Activated CD4-positive, CD25-positive, alpha-beta regulatory T cell treated with anti-CD3 and anti-CD28 coated beads, Interleukin-2, amount 50 U/mL, for 72 hours (primary cell): Measurements from ENCODE around the gene MAN1C1.

ENCODE experiments used
- DNase-seq: peaks from one replicate; pipeline ENCODE4 v3.0.0; 2021

The MAN1C1 gene

GRCh38 chr1:25700626-25701025, 84.0 kb downstream of the MAN1C1 start:
- no peak for DNase-seq

GRCh38 chr1:25701030-25701785, 84.6 kb downstream of the MAN1C1 start:
- no peak for DNase-seq

- no peak for DNase-seq
Measured at GRCh38 chr1:25702101-25702775, 85.6 kb downstream of the MAN1C1 start.

- no peak for DNase-seq
Measured at GRCh38 chr1:25703041-25703440, 86.5 kb downstream of the MAN1C1 start.

GRCh38 chr1:25703671-25704266, 87.2 kb downstream of the MAN1C1 start:
- DNase-seq = no peak

- no peak for DNase-seq
Measured at GRCh38 chr1:25704267-25704691, 87.7 kb downstream of the MAN1C1 start.

GRCh38 chr1:25705699-25706098, 89.1 kb downstream of the MAN1C1 start:
- no peak for DNase-seq

GRCh38 chr1:25706146-25707089, 89.8 kb downstream of the MAN1C1 start:
- no peak for DNase-seq

GRCh38 chr1:25707280-25708016, 90.9 kb downstream of the MAN1C1 start:
- DNase-seq = no peak

- DNase-seq = no peak
Measured at GRCh38 chr1:25710583-25711347, 94.2 kb downstream of the MAN1C1 start.

- DNase-seq = peak; percentile 57
Measured at GRCh38 chr1:25711555-25712298, 95.1 kb downstream of the MAN1C1 start.

GRCh38 chr1:25712299-25712970, 95.8 kb downstream of the MAN1C1 start:
- no peak for DNase-seq

- DNase-seq = no peak
Measured at GRCh38 chr1:25713961-25714360, 97.4 kb downstream of the MAN1C1 start.

- DNase-seq = no peak
Measured at GRCh38 chr1:25714372-25714931, 97.9 kb downstream of the MAN1C1 start.

GRCh38 chr1:25715888-25716287, 99.3 kb downstream of the MAN1C1 start:
- DNase-seq = no peak

GRCh38 chr1:25716320-25716719, 99.7 kb downstream of the MAN1C1 start:
- DNase-seq = no peak

- DNase-seq = no peak
Measured at GRCh38 chr1:25718732-25719131, 102.1 kb downstream of the MAN1C1 start.

- DNase-seq = no peak
Measured at GRCh38 chr1:25720624-25721023, 104.0 kb downstream of the MAN1C1 start.

GRCh38 chr1:25723250-25723880, 106.8 kb downstream of the MAN1C1 start:
- no peak for DNase-seq
